ENCODE data around the gene NOXO1. TPM values are rescaled to one million over a fixed set of nuclear protein-coding genes. Genes with fewer than 3 reads are reported as not detected.

The NOXO1 gene
- total and polyA plus RNA-seq, 10 of the 15 experiments (the other 5 are each of a cell fraction or from before 2014, with no cell fraction given) = 0.09 to 0.76 (median 0.26) TPM; not detected in 4

DNA sequence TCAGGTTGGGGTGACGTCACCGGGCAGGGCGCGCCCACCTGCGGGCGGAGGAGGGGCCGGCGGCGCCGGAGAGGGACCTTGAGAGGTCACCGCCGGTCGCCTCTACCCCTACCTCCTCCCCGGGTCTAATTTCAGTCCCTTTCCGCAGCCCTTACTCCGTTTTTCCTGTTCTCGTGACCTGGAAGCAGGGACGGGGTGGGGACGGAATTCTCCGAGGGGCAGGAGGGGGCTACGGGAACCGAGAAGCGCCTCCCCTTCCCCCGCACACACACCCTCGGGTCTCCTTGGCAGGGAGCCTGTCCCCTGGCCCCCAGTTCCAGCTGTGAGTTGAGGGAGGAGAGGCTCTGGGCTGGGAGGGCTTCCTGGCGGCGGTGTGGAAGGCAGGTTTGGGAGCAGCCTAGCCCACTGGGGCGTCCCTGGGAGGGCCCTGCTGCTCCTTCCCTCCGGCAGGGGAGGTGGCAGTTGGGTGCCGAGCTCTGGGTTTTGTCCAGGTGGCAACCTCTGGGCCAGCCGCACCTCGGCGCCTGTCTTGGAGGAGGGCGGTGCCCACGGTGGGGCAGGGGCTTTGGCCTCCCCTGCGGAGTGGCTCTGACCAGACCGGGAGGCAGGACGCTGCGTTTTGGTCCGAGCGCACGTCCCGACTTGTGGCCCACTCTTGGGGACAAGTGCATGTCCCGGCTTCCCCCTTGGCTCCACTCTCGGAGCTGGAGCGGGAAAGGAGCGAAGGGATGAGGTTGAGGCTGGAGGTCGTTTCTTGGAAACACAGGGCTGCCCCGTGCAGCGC, 9.3 kb upstream of the NOXO1 start:
- in situ Hi-C loops (cut with MboI) (no loop called here), intact Hi-C loops (cut with micrococcal nuclease; ENCODE audit: unreplicated experiment) (no loop called here)
- Histone ChIP-seq H3K27me3 (replicated peaks in 1 of 2; ENCODE audit: control insufficient read depth in 2 of 2, insufficient read depth in 2 of 2, low read length in 1 of 2) (no peaks in the 10 kb centered on the region), H3K36me3 (ENCODE audit: control insufficient read depth in 2 of 2, insufficient read depth in 2 of 2, low read length in 1 of 2) (peaks cover 5 to 6% of the 10 kb centered on the region in 2 experiments; a peak in 3 of 4 replicates), H2AFZ (ENCODE audit: control insufficient read depth, low read depth, low read length) (peak overlapping the region; percentile 13), H3K9ac (ENCODE audit: control insufficient read depth, insufficient read depth, low read length) (peak overlapping the region; percentile 27), H3K4me2 (ENCODE audit: control insufficient read depth, insufficient read depth) (peak overlapping the region; percentile 98), H4K20me1 (ENCODE audit: control insufficient read depth, insufficient read depth) (no peaks in the 10 kb centered on the region), H3K4me1 (ENCODE audit: control insufficient read depth, insufficient read depth, low read length) (peaks cover 33% of the 10 kb centered on the region), H3K9me3 (replicated peaks; ENCODE audit: control insufficient read depth, insufficient read depth, low read length) (peaks cover 1% of the 10 kb centered on the region; the same call in 1 of the 3 replicates), H3K79me2 (ENCODE audit: control insufficient read depth, insufficient read depth, low read length) (no peaks in the 10 kb centered on the region; the same call in 1 of the 2 replicates), H3K4me3 (peak overlapping the region; percentile 65), H3K27ac (ENCODE audit: control insufficient read depth, insufficient read depth) (peak overlapping the region; percentile 39; the same call in 1 of the 2 replicates)
- under 1% methylated on average over 44 of the region's 50 CpGs for WGBS (ENCODE audit: insufficient coverage, insufficient replicate concordance, low lambda C conversion rate, missing lambda C conversion rate)
- ChIA-PET RAD21 (ENCODE audit: unreplicated experiment) (interaction anchor here (0.8 to 1.9 kb wide), 6 partner anchors 9 to 150 kb away, joined by 3 to 12 read pairs (median 3); partner anchors contain the start of genes NOXO1 and RPS2), CTCF (interaction anchor here (0.9 to 6.5 kb wide), 3 partner anchors 9 to 26 kb away, joined by 3 to 54 read pairs (median 5); partner anchors contain the start of genes NOXO1 and RPS2), POLR2A (interaction anchor here (0.6 to 3.3 kb wide), 7 partner anchors 9 to 314 kb away, joined by 3 to 18 read pairs (median 13); partner anchors contain the start of genes NOXO1, RNF151, RPS2 and TBL3), SMC1A (ENCODE audit: uncharacterized antibody, unreplicated experiment) (no interaction called here)
- peak; percentile 18 for FAIRE-seq
- peak; percentile 37 for ATAC-seq
- DNase-seq (ENCODE audit: low read depth, low spot score) = no peak
- BruUV-seq (replicated peaks) = no TSS peak
- TF ChIP-seq SP1 (IDR thresholded peaks at IDR 0.05; ENCODE audit: low read depth, low read length) (peak; percentile 2), DPF2 (IDR thresholded peaks at IDR 0.05) (peak; percentile 67), NRF1 (conservative IDR thresholded peaks at IDR 0.05; ENCODE audit: low read depth, low read length) (no peak), ATF7 (IDR thresholded peaks at IDR 0.05; ENCODE audit: low read depth) (peak; percentile 92), STAT1 (conservative IDR thresholded peaks at IDR 0.05) (no peak), BHLHE40 (IDR thresholded peaks at IDR 0.05; ENCODE audit: borderline replicate concordance in 1 of 2, low read depth in 2 of 2, low read length in 1 of 2) (peak in 1 of 2 experiments; percentile 44; a peak in 1 of 4 replicates), SRF (IDR thresholded peaks at IDR 0.05; ENCODE audit: low read depth in 2 of 2, low read length in 2 of 2) (no peak), IKZF2 (IDR thresholded peaks at IDR 0.05) (0 out of 4 replicates have a peak, but pooled peaks of 1 of the 2 experiments have one; percentile 24), TAF1 (IDR thresholded peaks at IDR 0.05; ENCODE audit: borderline replicate concordance, low read depth, low read length) (0 out of 2 replicates have a peak, but pooled peaks have one; percentile 21), LARP7 (IDR thresholded peaks at IDR 0.05) (peak; percentile 68; the same call in 1 of the 2 replicates), SMARCA5 (IDR thresholded peaks at IDR 0.05) (0 out of 2 replicates have a peak, but pooled peaks have one; percentile 43), IKZF1 (conservative IDR thresholded peaks at IDR 0.05) (peak; percentile 66), RB1 (IDR thresholded peaks at IDR 0.05; ENCODE audit: borderline replicate concordance) (0 out of 2 replicates have a peak, but pooled peaks have one; percentile 7), BACH1 (IDR thresholded peaks at IDR 0.05; ENCODE audit: borderline replicate concordance) (0 out of 2 replicates have a peak, but pooled peaks have one; percentile 14), NBN (IDR thresholded peaks at IDR 0.05) (peak; percentile 18; the same call in 1 of the 2 replicates), RAD21 (IDR thresholded peaks at IDR 0.05; ENCODE audit: insufficient read depth, low read depth, low read length) (no peak), CHD2 (IDR thresholded peaks at IDR 0.05; ENCODE audit: borderline replicate concordance, low read depth, low read length) (0 out of 2 replicates have a peak, but pooled peaks have one; percentile 22)
- TF ChIP-seq, protein P1, sequence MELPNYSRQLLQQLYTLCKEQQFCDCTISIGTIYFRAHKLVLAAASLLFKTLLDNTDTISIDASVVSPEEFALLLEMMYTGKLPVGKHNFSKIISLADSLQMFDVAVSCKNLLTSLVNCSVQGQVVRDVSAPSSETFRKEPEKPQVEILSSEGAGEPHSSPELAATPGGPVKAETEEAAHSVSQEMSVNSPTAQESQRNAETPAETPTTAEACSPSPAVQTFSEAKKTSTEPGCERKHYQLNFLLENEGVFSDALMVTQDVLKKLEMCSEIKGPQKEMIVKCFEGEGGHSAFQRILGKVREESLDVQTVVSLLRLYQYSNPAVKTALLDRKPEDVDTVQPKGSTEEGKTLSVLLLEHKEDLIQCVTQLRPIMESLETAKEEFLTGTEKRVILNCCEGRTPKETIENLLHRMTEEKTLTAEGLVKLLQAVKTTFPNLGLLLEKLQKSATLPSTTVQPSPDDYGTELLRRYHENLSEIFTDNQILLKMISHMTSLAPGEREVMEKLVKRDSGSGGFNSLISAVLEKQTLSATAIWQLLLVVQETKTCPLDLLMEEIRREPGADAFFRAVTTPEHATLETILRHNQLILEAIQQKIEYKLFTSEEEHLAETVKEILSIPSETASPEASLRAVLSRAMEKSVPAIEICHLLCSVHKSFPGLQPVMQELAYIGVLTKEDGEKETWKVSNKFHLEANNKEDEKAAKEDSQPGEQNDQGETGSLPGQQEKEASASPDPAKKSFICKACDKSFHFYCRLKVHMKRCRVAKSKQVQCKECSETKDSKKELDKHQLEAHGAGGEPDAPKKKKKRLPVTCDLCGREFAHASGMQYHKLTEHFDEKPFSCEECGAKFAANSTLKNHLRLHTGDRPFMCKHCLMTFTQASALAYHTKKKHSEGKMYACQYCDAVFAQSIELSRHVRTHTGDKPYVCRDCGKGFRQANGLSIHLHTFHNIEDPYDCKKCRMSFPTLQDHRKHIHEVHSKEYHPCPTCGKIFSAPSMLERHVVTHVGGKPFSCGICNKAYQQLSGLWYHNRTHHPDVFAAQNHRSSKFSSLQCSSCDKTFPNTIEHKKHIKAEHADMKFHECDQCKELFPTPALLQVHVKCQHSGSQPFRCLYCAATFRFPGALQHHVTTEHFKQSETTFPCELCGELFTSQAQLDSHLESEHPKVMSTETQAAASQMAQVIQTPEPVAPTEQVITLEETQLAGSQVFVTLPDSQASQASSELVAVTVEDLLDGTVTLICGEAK (IDR thresholded peaks at IDR 0.05; ENCODE audit: borderline replicate concordance) = no peak
- TF ChIP-seq, protein P2, sequence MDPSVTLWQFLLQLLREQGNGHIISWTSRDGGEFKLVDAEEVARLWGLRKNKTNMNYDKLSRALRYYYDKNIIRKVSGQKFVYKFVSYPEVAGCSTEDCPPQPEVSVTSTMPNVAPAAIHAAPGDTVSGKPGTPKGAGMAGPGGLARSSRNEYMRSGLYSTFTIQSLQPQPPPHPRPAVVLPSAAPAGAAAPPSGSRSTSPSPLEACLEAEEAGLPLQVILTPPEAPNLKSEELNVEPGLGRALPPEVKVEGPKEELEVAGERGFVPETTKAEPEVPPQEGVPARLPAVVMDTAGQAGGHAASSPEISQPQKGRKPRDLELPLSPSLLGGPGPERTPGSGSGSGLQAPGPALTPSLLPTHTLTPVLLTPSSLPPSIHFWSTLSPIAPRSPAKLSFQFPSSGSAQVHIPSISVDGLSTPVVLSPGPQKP (IDR thresholded peaks at IDR 0.05; ENCODE audit: low read depth, low read length) = no peak

Measured in GM12878 (cell line).